HCT116 (cell line): ENCODE data around the gene CYP46A1. TPM values are rescaled to one million over a fixed set of nuclear protein-coding genes. Genes with fewer than 3 reads are reported as not detected.

ENCODE experiments used
- ATAC-seq: fragments of 200-7000 bp; cut with Tn5 transposase; 2 replicates; pipeline ENCODE4 v1.9.1; 2020; ENCODE audit warnings: mild to moderate bottlenecking, moderate library complexity
- BruUV-seq: library from RNA; stranded (reverse); fragments of 400-500 nt; replicated peaks from 2 replicates; lab custom pipeline; 2021; lab: Mats Ljungman, UMichigan
- CTCF ChIA-PET: fragments of 300-600 bp; sonication (Branson Sonifier 250); formaldehyde crosslinking; loops from one replicate; lab custom pipeline; 2021; ENCODE audit warnings: antibody characterized with exemption; lab: Charles Lee
- POLR2A ChIA-PET: fragments of 300-600, 350-600 bp; sonication (Branson Sonifier 250); formaldehyde crosslinking; loops from one replicate; lab custom pipeline; 2021; ENCODE audit warnings: antibody characterized with exemption; lab: Charles Lee
- RAD21 ChIA-PET, 2 experiments: fragments of 300-600 bp; sonication (Branson Sonifier 250); formaldehyde crosslinking; loops; one replicate each; lab custom pipeline; 2023; ENCODE audit warnings: low total read pairs in 2 of 2; ENCODE audit not compliant: uncharacterized antibody in 2 of 2, unreplicated experiment in 2 of 2, low non-redundant PET in 1 of 2; lab: Charles Lee
- DNase-seq: peaks from one replicate; pipeline ENCODE4 v3.0.0-alpha.2; 2010; ENCODE audit warnings: low read depth, low spot score
- H2AFZ ChIP-seq: fragments of 200-600 bp; shearing (Covaris generic), sonication (generic); 2 replicates; pipeline ENCODE4 v1.6.1; 2017; ENCODE audit warnings: low read depth, mixed run types, mixed read lengths, antibody characterized with exemption, low read length; ENCODE audit not compliant: poor library complexity, severe bottlenecking
- H3K27ac ChIP-seq: 2 replicates; pipeline ENCODE4 v1.5.1; 2012; ENCODE audit warnings: low read depth, low read length
- H3K27me3 ChIP-seq: fragments of 200-600 bp; sonication (generic); 2 replicates; pipeline ENCODE4 v1.6.1; 2016; ENCODE audit warnings: mixed run types, low read length, mixed read lengths; ENCODE audit not compliant: insufficient read depth
- H3K36me3 ChIP-seq, 2 experiments: fragments of 200-500 bp in 1 of 2; fragments of 200-600 bp in 1 of 2; sonication (Bioruptor generic) in 1 of 2; sonication (generic) in 1 of 2; 2 replicates each; pipeline versions ENCODE4 v1.5.1 to v1.6.1; 2014 to 2016; ENCODE audit warnings: low read length in 2 of 2, inconsistent platforms in 1 of 2, mixed read lengths in 1 of 2, mixed run types in 1 of 2; ENCODE audit not compliant: insufficient read depth in 2 of 2, control insufficient read depth in 1 of 2
- H3K4me1 ChIP-seq, 2 experiments: fragments of 200-600 bp in 1 of 2; sonication (generic) in 1 of 2; 2 replicates each; pipeline versions ENCODE4 v1.5.1 to v1.6.1; 2012 to 2017; ENCODE audit warnings: low read length in 2 of 2, inconsistent platforms in 1 of 2, mild to moderate bottlenecking in 1 of 2, mixed read lengths in 1 of 2, mixed run types in 1 of 2, moderate library complexity in 1 of 2; ENCODE audit not compliant: insufficient read depth in 2 of 2, control insufficient read depth in 1 of 2
- H3K4me2 ChIP-seq: fragments of 200-600 bp; sonication (generic); 2 replicates; pipeline ENCODE4 v1.6.1; 2017; ENCODE audit warnings: mixed run types, low read length, mixed read lengths
- H3K4me3 ChIP-seq, 2 experiments: fragments of 200-600 bp in 1 of 2; sonication (generic) in 1 of 2; replicated peaks in 1 of 2; 2 replicates each; pipeline ENCODE4 v1.5.1; 2011 to 2016; ENCODE audit warnings: low read length in 2 of 2, control low read depth in 1 of 2, low read depth in 1 of 2, mild to moderate bottlenecking in 1 of 2, mixed read lengths in 1 of 2, mixed run types in 1 of 2
- H3K79me2 ChIP-seq: fragments of 200-600 bp; sonication (generic); 2 replicates; pipeline ENCODE4 v1.6.1; 2017; ENCODE audit warnings: mild to moderate bottlenecking, mixed run types, low read length, moderate library complexity, mixed read lengths; ENCODE audit not compliant: insufficient read depth
- H3K9ac ChIP-seq: fragments of 200-600 bp; sonication (generic); 2 replicates; pipeline ENCODE4 v1.6.1; 2016; ENCODE audit warnings: low read length, mixed read lengths
- H3K9me2 ChIP-seq: fragments of 200-600 bp; sonication (generic), shearing (Covaris generic); 2 replicates; pipeline ENCODE4 v1.6.1; 2017; ENCODE audit warnings: mixed run types, mild to moderate bottlenecking, moderate library complexity; ENCODE audit not compliant: insufficient read depth
- H3K9me3 ChIP-seq, 2 experiments: fragments of 200-500 bp in 1 of 2; fragments of 200-600 bp in 1 of 2; sonication (Bioruptor generic) in 1 of 2; sonication (generic) in 1 of 2; 2 replicates each; pipeline ENCODE4 v1.6.1; 2014 to 2017; ENCODE audit warnings: low read length in 2 of 2, mixed read lengths in 2 of 2, inconsistent platforms in 1 of 2, low read depth in 1 of 2, mild to moderate bottlenecking in 1 of 2, mixed run types in 1 of 2, moderate library complexity in 1 of 2; ENCODE audit not compliant: control insufficient read depth in 1 of 2, insufficient read depth in 1 of 2
- H4K20me1 ChIP-seq: fragments of 200-600 bp; sonication (generic), shearing (Covaris generic); 2 replicates; pipeline ENCODE4 v1.6.1; 2017; ENCODE audit warnings: mixed run types, mild to moderate bottlenecking, moderate library complexity; ENCODE audit not compliant: insufficient read depth
- CEBPB ChIP-seq: IDR thresholded peaks from 2 replicates; pipeline ENCODE4 v1.6.1; 2012; ENCODE audit warnings: low read depth
- EGR1 ChIP-seq: IDR thresholded peaks from 2 replicates; pipeline ENCODE4 v1.6.1; 2012; ENCODE audit warnings: low read depth
- SIN3A ChIP-seq: IDR thresholded peaks from 2 replicates; pipeline ENCODE4 v1.6.1; 2012; ENCODE audit warnings: low read depth
- SRF ChIP-seq: IDR thresholded peaks from 2 replicates; pipeline ENCODE4 v1.6.1; 2012; ENCODE audit warnings: low read depth
- TCF7L2 ChIP-seq: IDR thresholded peaks from 2 replicates; pipeline ENCODE4 v1.7.0; 2011; ENCODE audit warnings: borderline replicate concordance, inconsistent platforms; ENCODE audit not compliant: insufficient read depth, insufficient read length; ENCODE audit errors: extremely low read depth
- ZBTB33 ChIP-seq: IDR thresholded peaks from 2 replicates; pipeline ENCODE4 v1.6.1; 2011; ENCODE audit warnings: mild to moderate bottlenecking, low read length, moderate library complexity; ENCODE audit not compliant: insufficient replicate concordance; ENCODE audit errors: extremely low read depth
- ZFX ChIP-seq: fragments of 450-650 bp; IDR thresholded peaks from 2 replicates; pipeline ENCODE4 v1.6.1; 2017
- ZNF274 ChIP-seq: fragments of 200-500 bp; sonication (Bioruptor generic); IDR thresholded peaks from 2 replicates; pipeline ENCODE4 v1.6.1; 2014; ENCODE audit warnings: mild to moderate bottlenecking, low read depth, low read length, inconsistent platforms
- intact Hi-C: fragments of 100-400 bp; cut with micrococcal nuclease; formaldehyde crosslinking; loops from 2 replicates; pipeline ENCODE4 v1.10.0; 2022
- total RNA-seq: library from RNA; stranded (reverse); gene quantifications from one replicate; pipeline ENCODE4 v1.2.1, GENCODE V29; 2021; ENCODE audit not compliant: unreplicated experiment

The CYP46A1 gene
- total RNA-seq, 1 experiment from 2014 or later: 0.76 TPM

GRCh38 chr14:99684410-99684934 is 374 bp downstream of the CYP46A1 start:
- Histone ChIP-seq H3K27ac (no peak overlapping the region), H4K20me1 (no peaks in the 10 kb centered on the region), H3K36me3 (no peaks in the 10 kb centered on the region), H3K9ac (peak overlapping the region; percentile 50; the same call in 1 of the 2 replicates), H3K27me3 (no peaks in the 10 kb centered on the region), H3K4me3 (peak overlapping the region; percentile 40 to 63), H2AFZ (peak overlapping the region; percentile 22), H3K79me2 (no peaks in the 10 kb centered on the region), H3K9me3 (no peaks in the 10 kb centered on the region), H3K9me2 (no peaks in the 10 kb centered on the region), H3K4me1 (peaks cover 4 to 26% of the 10 kb centered on the region in 2 experiments; a peak in 2 of 4 replicates), H3K4me2 (peak overlapping the region; percentile 90)
- ChIA-PET RAD21 (interaction anchor here in 1 of 2 experiments (0.5 kb wide), 1 partner anchor 44 kb away, joined by 3 read pairs; no protein-coding TSS in a partner anchor), CTCF (interaction anchor here (0.6 to 1.7 kb wide), 12 partner anchors 11 to 509 kb away, joined by 3 to 7 read pairs (median 4); partner anchors contain the start of genes CCNK and SETD3), POLR2A (no interaction called here)
- DNase-seq (no peak), ATAC-seq (peak; percentile 46)
- TF ChIP-seq ZNF274 (no peak), ZBTB33 (no peak), TCF7L2 (no peak), EGR1 (no peak), SIN3A (0 out of 2 replicates have a peak, but pooled peaks have one; percentile 37)
- intact Hi-C loops: no loop called here
- no TSS peak for BruUV-seq

- ATAC-seq (no peak), DNase-seq (no peak)
- intact Hi-C loops: no loop called here
- H3K4me1 ChIP-seq: peaks cover 4 to 26% of the 10 kb centered on the region in 2 experiments; a peak in 2 of 4 replicates
- TF ChIP-seq CEBPB (no peak), SIN3A (no peak), SRF (no peak), ZNF274 (no peak), ZFX (no peak)
- ChIA-PET POLR2A (no interaction called here), CTCF (interaction anchor here (1.5 to 1.7 kb wide), 2 partner anchors 10 to 45 kb away, joined by 4 to 7 read pairs; no protein-coding TSS in a partner anchor), RAD21 (no interaction called here)
- no peak overlapping the region for H3K4me3 ChIP-seq
- no peak overlapping the region for H3K27ac ChIP-seq
- H2AFZ ChIP-seq: no peak overlapping the region
- H3K27me3 ChIP-seq: no peaks in the 10 kb centered on the region
- no peaks in the 10 kb centered on the region for H3K36me3 ChIP-seq
- no peak overlapping the region for H3K9ac ChIP-seq
- H3K4me2 ChIP-seq: no peak overlapping the region
- no peaks in the 10 kb centered on the region for H3K9me3 ChIP-seq
- H3K9me2 ChIP-seq: no peaks in the 10 kb centered on the region
- H3K79me2 ChIP-seq: no peaks in the 10 kb centered on the region
- H4K20me1 ChIP-seq: no peaks in the 10 kb centered on the region
- no TSS peak for BruUV-seq
These were observed 1.1 kb downstream of the CYP46A1 start for GRCh38 chr14:99685151-99685591.
